Endodermal cell (in vitro differentiated cells): ENCODE data around the gene EPAS1. TPM values are rescaled to one million over a fixed set of nuclear protein-coding genes. Genes with fewer than 3 reads are reported as not detected.

ENCODE experiments used
- DNase-seq: peaks from one replicate; pipeline ENCODE4 v3.0.0-alpha.2; 2017
- H3K27ac ChIP-seq: 2 replicates; pipeline ENCODE4 v1.5.1; 2013; ENCODE audit warnings: mild to moderate bottlenecking, low read depth, low read length, moderate library complexity
- H3K27me3 ChIP-seq: 2 replicates; pipeline ENCODE4 v1.6.1; 2013; ENCODE audit warnings: mild to moderate bottlenecking, low read length, moderate library complexity; ENCODE audit not compliant: insufficient read depth, control insufficient read depth, poor library complexity, severe bottlenecking
- H3K36me3 ChIP-seq: 2 replicates; pipeline ENCODE4 v1.7.0; 2013; ENCODE audit warnings: mild to moderate bottlenecking, low read length, moderate library complexity; ENCODE audit not compliant: control insufficient read depth, insufficient read depth
- H3K4me1 ChIP-seq: one replicate; pipeline ENCODE4 v1.7.0; 2013; ENCODE audit warnings: low read length; ENCODE audit not compliant: control insufficient read depth, insufficient read depth
- H3K4me3 ChIP-seq: 2 replicates; pipeline ENCODE4 v1.5.1; 2013; ENCODE audit warnings: mild to moderate bottlenecking, low read length, moderate library complexity
- H3K9ac ChIP-seq: 2 replicates; pipeline ENCODE4 v1.6.1; 2013; ENCODE audit warnings: mild to moderate bottlenecking, low read length, moderate library complexity; ENCODE audit not compliant: poor library complexity, severe bottlenecking; ENCODE audit errors: extremely low read depth
- H3K9me3 ChIP-seq: 2 replicates; pipeline ENCODE4 v1.6.1; 2013; ENCODE audit warnings: mild to moderate bottlenecking, low read length, moderate library complexity; ENCODE audit not compliant: control insufficient read depth
- H3K27ac Mint-ChIP-seq: 2 replicates; pipeline ENCODE4 v1.8.0; 2020; ENCODE audit warnings: mixed read lengths
- H3K27me3 Mint-ChIP-seq: 2 replicates; pipeline ENCODE4 v1.8.0; 2021; ENCODE audit warnings: mild to moderate bottlenecking, mixed read lengths; ENCODE audit not compliant: insufficient read depth
- H3K36me3 Mint-ChIP-seq: 2 replicates; pipeline ENCODE4 v1.8.0; 2020; ENCODE audit warnings: low read depth, mixed read lengths
- H3K4me1 Mint-ChIP-seq: 2 replicates; pipeline ENCODE4 v1.8.0; 2020; ENCODE audit warnings: mixed read lengths
- H3K4me3 Mint-ChIP-seq: 2 replicates; pipeline ENCODE4 v1.8.0; 2020; ENCODE audit warnings: mild to moderate bottlenecking, moderate library complexity, mixed read lengths
- H3K9me3 Mint-ChIP-seq: 2 replicates; pipeline ENCODE4 v1.8.0; 2020; ENCODE audit warnings: mild to moderate bottlenecking, mixed read lengths
- WGBS, 2 experiments: methylation state at CpG; one replicate each; pipeline versions ENCODE4 v1.1.5 to v1.1.7; 2013; ENCODE audit warnings: missing lambda C conversion rate in 2 of 2, mixed read lengths in 1 of 2; ENCODE audit not compliant: insufficient coverage in 1 of 2, insufficient read length in 1 of 2; 5-methylcytosine and 5-hydroxymethylcytosine counted together
- total RNA-seq, 2 donors: library from RNA; stranded (reverse); fragmentation: NEBNext Ultra II Directional in 1 of 2; extraction: Animal tissue kit (Norgen Biotek cat#: 25700) in 1 of 2; gene quantifications; 2 replicates in 1 of 2; 3 replicates in 1 of 2; pipeline ENCODE4 v1.2.1, GENCODE V29; 2021
- TF ChIP-seq, protein P1 (sequence below): fragments of 200-600 bp; sonication (generic); conservative IDR thresholded peaks from 2 replicates; pipeline ENCODE4 v1.5.0; 2021; ENCODE audit warnings: antibody characterized with exemption, mild to moderate bottlenecking

Gene EPAS1
- total RNA-seq, 2 donors from 2014 or later = 1.2 to 1.9 TPM

DNA sequence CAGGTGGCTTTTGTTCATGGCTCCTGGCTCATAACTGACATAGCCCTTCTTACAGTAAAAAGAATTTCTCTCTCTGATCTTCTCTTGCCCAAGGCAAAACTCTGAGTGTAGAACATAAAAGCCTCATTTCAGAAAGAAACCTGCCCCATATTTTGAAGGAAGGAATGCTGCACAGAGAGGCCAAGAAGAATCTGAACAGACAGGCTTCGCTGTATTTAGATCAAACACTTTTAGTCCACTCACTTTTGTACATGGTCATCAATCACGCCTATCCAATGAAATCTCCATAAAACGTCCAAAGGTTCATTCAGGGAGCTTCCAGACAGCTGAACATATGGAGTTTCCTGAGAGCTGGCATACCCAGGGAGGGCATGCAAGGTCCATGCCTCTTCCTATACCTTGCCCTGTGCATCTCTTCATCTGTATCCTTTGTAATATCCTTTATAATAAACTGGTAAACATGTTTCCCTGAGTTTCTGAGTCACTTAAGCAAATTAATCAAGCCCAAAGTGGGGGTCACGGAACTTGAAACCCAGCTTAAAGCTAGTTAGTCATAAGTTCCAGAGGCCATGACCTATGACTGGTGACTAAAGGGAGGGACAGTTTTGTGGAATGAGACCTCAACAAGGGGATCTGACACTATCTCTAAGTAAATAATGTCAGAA, 119.7 kb downstream of the EPAS1 start:
- Mint-ChIP-seq H3K4me1 (no peaks in the 10 kb centered on the region), H3K9me3 (peaks cover 48% of the 10 kb centered on the region), H3K4me3 (no peak overlapping the region), H3K27me3 (no peaks in the 10 kb centered on the region), H3K27ac (no peak overlapping the region), H3K36me3 (no peaks in the 10 kb centered on the region)
- Histone ChIP-seq H3K27me3 (no peaks in the 10 kb centered on the region), H3K9ac (no peak overlapping the region), H3K4me3 (no peak overlapping the region), H3K4me1 (no peaks in the 10 kb centered on the region), H3K9me3 (peaks cover 26% of the 10 kb centered on the region), H3K36me3 (no peaks in the 10 kb centered on the region), H3K27ac (no peak overlapping the region)
- DNase-seq = no peak
- TF ChIP-seq, protein P1, sequence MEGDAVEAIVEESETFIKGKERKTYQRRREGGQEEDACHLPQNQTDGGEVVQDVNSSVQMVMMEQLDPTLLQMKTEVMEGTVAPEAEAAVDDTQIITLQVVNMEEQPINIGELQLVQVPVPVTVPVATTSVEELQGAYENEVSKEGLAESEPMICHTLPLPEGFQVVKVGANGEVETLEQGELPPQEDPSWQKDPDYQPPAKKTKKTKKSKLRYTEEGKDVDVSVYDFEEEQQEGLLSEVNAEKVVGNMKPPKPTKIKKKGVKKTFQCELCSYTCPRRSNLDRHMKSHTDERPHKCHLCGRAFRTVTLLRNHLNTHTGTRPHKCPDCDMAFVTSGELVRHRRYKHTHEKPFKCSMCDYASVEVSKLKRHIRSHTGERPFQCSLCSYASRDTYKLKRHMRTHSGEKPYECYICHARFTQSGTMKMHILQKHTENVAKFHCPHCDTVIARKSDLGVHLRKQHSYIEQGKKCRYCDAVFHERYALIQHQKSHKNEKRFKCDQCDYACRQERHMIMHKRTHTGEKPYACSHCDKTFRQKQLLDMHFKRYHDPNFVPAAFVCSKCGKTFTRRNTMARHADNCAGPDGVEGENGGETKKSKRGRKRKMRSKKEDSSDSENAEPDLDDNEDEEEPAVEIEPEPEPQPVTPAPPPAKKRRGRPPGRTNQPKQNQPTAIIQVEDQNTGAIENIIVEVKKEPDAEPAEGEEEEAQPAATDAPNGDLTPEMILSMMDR = no peak
- 86% methylated on average over 4 of the region's 4 CpGs for WGBS, 2 experiments

DNA sequence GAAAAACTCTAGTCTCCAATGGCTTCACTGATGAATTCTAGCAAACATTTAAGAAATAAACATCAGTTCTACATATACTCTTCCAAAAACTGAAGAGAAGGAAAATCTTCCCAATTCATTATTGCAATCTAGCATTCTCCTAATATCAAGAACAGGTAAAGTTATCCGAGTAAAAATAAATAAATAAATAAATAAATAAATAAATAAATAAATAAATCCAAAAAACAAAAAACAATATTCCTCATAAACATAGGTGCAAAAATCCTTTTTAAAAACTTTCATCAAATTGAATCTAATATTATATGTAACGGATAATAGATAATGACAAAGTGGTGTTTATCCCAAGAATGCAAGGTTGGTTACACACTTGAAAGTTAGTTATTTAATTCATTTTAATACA, 123.7 kb downstream of the EPAS1 start:
- Histone ChIP-seq H3K4me3 (no peak overlapping the region), H3K4me1 (no peaks in the 10 kb centered on the region), H3K9me3 (peaks cover 26% of the 10 kb centered on the region), H3K27me3 (no peaks in the 10 kb centered on the region), H3K36me3 (no peaks in the 10 kb centered on the region), H3K27ac (no peak overlapping the region), H3K9ac (no peak overlapping the region)
- DNase-seq = no peak
- Mint-ChIP-seq H3K36me3 (no peaks in the 10 kb centered on the region), H3K27ac (no peak overlapping the region), H3K4me1 (no peaks in the 10 kb centered on the region), H3K4me3 (no peak overlapping the region), H3K27me3 (no peaks in the 10 kb centered on the region), H3K9me3 (peaks cover 46% of the 10 kb centered on the region)
- WGBS, 2 experiments = no CpG with 5 or more reads among the region's 2 CpGs
- TF ChIP-seq, protein P1 = no peak

DNA sequence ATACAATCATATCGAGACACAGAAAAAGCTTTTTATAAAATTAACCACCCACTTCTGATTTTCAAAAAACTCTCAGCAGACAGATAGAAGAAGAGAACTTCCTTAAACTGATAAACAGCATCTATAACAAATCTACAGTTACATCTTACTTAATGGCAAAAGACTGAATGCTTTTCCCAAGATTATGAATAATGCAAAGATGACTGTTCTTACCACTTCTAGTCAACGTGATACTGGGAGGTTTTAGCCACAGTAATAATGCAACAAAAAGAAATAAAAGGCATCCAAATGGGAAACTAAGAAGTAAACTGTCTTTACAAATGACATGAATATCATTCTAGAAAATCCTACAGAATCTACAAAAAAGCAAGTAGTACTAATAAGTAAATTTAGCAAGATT, 124.2 kb downstream of the EPAS1 start:
- DNase-seq = no peak
- TF ChIP-seq, protein P1 = no peak
- Mint-ChIP-seq H3K9me3 (peaks cover 42% of the 10 kb centered on the region), H3K4me1 (no peaks in the 10 kb centered on the region), H3K36me3 (no peaks in the 10 kb centered on the region), H3K4me3 (no peak overlapping the region), H3K27me3 (no peaks in the 10 kb centered on the region), H3K27ac (no peak overlapping the region)
- 91% methylated on average over 2 of the region's 2 CpGs; no CpG with 5 or more reads in 1 of the 2 experiments for WGBS, 2 experiments
- peaks cover 23% of the 10 kb centered on the region for H3K9me3 ChIP-seq
- H3K27me3 ChIP-seq = no peaks in the 10 kb centered on the region
- H3K4me1 ChIP-seq = no peaks in the 10 kb centered on the region
- no peak overlapping the region for H3K27ac ChIP-seq
- H3K4me3 ChIP-seq = no peak overlapping the region
- no peaks in the 10 kb centered on the region for H3K36me3 ChIP-seq
- no peak overlapping the region for H3K9ac ChIP-seq
